NCI-H1930 (cell line): ENCODE data around the gene CFAP45.

Experiments
- DNase-seq, 2 experiments: peaks; one replicate each; lab custom pipeline; 2025; lab: John Stamatoyannopoulos, UW

CFAP45 gene

GRCh38 chr1:159877695-159878444 lies 22.1 kb downstream of the CFAP45 start:
- DNase-seq: no peak

GRCh38 chr1:159873530-159874143 lies 26.3 kb downstream of the CFAP45 start:
- DNase-seq: no peak

DNA sequence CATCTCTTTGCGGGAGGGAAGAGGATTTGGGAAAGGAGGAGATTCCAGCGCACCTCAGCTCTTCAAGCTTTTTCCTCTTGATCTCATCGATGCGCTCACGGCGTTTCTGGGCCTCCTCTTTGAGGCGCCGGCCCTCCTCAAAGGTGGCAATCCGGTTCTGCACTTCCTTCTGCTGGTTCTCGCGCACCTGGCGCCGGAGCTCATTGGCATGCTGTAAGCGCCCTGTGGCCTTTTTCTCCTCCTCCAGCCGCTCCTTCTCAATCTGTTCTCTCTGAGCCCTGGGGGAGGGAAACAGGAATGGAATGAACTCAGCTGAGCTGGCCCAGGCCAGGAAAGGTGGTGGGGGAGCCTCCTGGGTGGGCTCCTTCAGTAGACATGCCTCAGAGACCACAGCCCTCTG lies 27.1 kb downstream of the CFAP45 start:
- DNase-seq: no peak

GRCh38 chr1:159870704-159871103 lies 29.3 kb downstream of the CFAP45 start:
- no peak for DNase-seq

DNA sequence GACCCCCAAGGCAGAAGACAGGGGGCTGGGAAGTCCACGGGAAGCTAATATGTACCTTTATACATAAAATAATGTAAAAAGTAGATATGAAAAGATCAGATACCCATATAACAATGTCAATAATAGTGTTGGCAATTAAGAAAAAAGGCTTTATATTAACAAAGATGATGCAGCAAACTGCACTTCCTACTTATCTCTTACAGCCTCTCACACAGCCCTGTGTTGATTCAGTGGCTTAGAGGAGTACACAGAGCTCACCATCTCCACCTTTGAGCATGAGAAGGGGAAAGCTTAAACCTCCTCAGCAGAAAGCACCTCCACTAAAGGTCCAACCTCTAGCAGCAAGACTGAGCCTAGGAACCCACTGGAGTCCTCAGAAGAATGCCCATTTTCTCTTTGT lies 30.4 kb downstream of the CFAP45 start:
- DNase-seq: no peak

DNA sequence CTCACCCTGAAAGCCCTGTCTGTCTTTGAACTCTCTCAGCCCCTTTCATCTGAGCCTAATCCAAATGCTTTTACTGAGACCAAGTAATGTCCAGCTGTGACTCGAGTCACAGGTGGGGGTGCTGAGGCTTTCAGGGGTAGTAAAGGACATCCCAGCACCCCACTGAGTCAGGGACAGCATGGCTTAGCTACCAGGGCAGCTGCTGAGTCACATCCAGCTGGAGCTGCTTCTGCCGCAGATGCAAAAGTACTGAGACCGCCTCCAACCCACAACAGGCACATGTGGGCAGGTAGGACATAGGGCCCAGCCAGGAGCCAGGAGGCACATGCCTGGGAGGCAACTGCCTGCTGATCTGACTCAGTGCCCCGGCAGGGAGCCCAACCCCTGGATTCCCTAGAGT lies 30.8 kb downstream of the CFAP45 start:
- DNase-seq: no peak

DNA sequence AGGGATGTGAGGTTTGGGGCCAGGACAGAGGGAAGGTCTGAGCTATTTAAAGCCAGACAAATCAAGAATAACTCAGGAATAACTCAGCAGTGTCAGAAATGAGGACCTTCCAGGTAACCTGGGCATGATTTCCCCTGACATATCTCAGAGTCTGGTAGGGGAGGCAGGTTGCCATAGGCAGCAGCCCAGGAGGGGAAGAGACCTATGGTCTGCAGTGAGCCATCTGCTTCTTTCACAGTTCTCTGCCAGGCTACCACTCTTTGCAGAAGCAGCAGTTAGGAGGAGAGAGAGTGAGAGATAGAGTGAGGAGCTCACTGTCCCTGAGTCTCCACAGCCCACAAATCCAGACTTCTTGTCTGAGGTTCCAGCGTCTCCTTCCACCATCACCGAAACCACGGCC lies 31.2 kb downstream of the CFAP45 start:
- DNase-seq: no peak

DNA sequence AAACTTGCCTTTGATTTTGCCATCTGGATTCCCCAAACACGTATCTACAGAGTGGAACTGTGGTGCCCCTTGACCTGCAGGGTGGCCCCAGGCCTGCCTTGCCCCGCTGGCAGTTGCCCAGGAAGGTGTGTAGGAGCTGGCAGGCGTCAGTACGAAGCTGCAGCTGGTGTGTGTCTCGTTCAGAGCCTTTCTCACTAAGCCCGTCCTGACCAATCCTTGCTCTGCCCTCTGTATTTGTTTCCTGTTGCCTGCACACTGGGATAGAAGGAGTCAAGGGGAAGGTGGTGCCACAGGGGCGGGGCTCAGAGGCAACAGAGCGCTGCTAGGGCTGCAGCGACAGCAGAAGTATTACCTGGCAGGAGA lies 32.3 kb downstream of the CFAP45 start:
- DNase-seq: no peak

DNA sequence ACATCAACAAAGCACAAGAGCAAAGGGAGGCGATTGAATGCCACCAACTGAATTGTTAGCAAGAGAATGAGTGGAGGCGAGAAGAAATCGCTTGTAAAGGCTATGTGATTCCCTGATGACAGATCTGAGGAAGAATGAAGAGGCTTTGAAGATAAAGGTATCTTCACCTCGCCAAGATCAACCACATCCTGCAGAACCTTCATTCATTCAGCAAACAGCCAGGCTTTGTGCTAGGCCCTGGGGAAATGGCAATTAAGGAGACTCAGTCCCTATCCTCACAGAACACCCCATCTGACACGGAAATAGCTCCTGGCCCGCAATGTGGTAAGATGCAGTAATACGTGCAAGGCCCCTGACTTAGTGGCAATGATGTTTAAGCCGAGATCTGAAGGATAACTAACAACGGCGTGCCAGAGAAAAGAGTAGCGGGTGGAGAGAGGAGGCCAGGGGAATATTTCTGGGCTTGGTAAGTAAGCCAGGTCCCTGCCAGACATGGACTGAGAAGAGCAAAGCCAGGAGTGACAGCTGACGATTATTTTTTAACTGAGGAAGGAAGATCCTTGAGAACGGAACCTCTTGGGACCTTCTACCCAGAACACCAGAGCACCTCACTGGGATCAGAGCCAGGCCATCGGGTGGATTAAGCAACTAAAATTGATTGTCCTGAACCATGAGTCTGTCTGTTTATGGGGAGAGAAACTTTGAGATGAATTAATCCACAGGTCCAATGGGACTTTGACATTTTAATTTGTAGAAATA lies 32.9 kb downstream of the CFAP45 start:
- DNase-seq: no peak

GRCh38 chr1:159866066-159866465 lies 33.9 kb downstream of the CFAP45 start:
- DNase-seq: no peak

DNA sequence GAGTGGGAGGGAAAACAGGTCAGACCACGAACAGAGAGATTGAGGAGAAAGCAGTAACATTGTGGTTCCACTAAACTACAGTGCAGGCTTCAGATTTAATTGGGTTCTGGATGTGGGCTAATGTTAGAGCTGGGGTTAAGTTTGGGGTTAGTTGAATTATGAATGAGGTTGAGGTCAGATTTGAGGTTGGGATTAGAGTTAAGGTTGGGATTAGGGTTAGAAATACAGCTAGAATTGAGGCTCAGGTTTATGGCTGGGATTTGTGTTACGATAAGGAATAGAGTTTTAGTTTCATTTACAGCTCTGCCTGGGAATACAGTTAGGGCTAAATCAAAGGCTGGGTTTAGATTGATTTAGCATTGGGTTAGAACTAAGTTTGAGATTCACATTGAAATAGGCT lies 35.7 kb downstream of the CFAP45 start:
- DNase-seq: no peak

- no peak for DNase-seq
Measured at GRCh38 chr1:159862557-159862956, 37.4 kb downstream of the CFAP45 start, which contains the start of gene VSIG8. Gene VSIG8, minus strand, starts transcription at chr1:159862657. Its CDS starts 136 bp downstream, at chr1:159862521.

DNA sequence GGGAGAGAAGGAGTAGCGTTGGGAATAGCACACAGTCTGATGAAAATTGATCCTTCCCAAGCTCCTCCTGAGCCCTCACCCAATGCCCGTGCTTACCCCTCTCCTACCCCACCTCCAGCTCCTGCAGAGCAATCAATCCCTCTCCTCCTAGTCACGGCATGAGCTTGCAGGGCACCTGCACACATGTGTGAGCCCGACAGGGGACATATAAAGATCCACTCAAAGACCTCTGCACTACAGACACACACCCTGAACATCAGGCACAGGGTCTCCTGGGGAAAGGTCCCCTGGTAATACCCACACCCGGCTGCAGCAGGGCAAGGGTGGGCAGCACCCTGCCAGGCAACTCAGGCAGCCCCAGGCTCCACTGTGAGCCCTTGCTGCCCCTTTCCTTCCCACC lies 37.9 kb downstream of the CFAP45 start:
- DNase-seq: no peak

- DNase-seq: no peak
Measured at GRCh38 chr1:159861218-159861617, 38.7 kb downstream of the CFAP45 start.

DNA sequence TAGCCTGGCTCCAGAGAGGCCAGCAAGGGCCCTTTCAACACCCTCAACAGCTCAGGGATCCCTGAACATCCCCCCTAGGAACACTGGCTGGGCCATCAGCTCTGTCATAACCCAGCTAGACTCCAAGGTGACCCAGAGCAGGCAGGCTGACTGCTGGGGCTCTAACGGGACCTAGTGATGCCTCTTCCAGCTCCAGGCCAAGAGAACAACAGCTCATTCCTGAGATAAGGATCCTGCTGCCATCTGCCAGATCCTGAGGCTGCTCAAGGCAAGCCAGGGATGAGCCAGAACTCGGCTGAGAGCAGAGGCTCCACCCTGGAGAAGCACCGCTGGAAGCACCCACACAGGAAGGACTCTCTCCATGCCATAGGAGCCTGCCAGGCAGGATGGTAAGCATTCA lies 39.5 kb downstream of the CFAP45 start:
- no peak for DNase-seq

DNA sequence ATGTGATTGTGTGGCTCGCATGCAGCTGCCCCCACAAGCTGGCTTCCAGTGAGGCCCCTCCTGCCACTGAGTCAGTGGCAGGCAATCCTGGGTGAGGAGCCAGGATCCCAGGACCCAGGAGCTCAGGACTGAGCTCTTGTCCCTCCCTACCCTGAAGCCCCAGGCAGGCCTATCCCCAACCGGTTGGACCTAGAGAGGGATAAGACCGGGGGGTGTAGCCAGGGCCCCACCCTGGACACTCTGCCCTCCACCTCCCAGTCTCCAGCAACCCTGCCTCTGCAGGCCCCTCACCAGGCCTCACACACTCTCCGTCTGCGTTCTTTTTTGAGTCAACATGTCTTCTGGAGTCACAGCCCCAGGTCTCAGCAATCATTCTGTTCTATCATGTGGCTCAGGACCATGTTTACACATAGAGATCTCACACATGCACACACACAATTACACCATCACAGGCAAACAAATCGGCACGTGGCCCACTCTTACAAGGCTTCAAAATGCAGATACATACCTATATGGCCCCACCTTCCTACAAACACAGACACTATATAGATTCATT lies 40.1 kb downstream of the CFAP45 start:
- DNase-seq: no peak

- no peak for DNase-seq
Measured at GRCh38 chr1:159857889-159858288, 42.1 kb downstream of the CFAP45 start.

- DNase-seq: no peak
Measured at GRCh38 chr1:159856576-159856975, 43.4 kb downstream of the CFAP45 start.

DNA sequence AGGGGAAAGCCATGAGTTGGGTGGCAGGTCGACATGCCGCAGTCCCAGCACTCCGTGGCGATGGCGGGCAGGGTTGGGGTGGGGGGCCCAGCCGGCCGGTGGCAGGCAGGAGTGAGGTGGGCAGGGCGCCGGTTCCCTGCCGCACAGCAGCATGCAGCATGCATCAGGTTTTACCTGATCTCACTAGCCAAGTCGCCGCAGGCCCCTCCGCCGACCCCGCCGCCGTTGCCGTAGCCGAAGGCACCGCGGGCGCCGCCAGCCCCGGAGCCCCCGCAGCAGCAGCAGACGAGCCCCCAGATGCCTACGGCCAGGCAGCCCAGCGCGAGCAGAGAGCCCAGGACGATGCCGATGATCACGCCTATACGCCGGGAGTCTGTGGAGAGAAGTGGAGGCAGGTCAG lies 44.3 kb downstream of the CFAP45 start:
- DNase-seq: no peak

DNA sequence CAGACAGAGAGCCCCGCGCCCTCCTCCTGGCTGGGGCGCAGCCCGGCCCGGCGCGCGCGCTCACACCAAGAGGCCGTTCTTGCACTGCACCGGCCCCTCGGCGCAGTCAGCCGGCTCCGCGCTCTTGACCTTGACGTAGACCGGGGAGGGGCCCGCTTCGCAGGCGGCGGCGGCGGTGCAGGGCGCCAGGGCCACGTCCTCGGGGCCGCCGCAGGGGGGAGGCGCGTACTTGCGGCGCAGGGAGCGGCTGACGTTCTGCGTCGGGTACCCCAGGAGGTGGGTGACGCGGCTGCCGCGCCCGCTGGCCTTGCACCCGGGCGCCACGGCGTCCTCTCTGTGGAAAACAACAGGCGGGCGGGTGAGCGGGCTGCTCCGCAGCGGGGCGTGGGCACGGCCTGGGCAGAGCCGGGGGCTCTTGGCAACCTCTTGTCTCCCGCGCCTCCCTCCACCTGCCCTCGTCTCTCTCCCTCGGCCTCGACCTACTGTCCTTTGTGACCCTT lies 45.2 kb downstream of the CFAP45 start:
- peak; percentile 56 to 71 for DNase-seq

DNA sequence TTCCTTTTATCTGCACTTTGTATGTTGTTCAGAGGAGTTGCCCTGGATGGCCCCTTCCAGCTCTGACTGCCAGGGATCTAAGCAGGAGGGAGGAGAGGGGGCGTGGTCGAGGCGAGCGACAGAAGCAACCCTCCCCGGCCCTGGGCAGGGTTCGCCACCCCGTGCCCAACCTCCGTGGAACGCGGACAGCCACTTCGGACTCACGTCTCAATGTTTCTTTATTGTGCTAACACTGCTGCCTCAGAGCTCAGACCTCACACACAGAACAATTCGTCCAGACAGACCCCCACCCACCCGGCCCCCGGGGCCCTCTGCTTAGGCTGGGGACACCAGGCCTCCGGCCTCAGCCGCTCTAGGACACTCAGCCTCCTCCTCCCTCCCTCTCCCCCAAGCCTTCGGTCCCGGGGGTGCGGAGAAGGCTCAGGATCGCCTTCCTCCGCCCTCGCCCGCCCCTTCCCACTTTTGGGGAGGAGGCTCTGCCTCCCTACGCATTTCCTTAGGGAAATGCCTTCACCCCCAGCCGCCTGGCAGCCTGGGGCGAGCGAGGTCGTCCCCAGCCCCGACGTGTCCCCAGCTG lies 45.8 kb downstream of the CFAP45 start:
- peak in 1 of 2 experiments; percentile 21 for DNase-seq

DNA sequence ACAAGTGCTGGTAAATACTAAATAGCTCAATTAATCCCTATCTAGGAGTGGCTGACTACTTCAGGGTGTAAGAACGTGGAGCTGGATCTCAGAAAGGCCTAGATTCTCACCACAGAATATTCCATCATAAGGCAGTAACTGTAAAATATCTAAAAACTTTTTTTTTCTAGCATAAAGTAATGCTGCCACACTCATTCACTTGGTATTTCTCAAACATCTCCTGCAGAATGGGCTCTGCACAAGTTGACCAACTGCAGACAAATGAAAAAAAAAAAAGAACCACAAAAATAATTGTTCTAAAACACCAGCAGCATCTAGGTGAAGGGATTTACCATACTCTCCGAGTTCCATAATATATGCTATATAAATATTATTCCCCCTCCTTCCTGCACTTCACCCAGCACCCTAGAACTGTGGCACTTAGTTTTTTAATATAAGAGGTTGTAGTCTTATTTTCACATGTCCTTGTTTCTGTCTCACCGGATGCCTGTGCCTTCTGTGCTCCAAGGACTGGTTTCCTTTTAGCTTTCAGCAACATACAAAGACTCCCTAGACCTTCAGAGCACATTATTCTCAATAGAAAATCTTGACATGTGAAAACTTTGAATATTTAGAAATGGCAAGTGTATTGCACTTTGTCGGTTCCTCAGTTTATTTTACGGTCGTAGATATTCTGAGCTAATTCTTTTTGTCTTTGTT lies 46.4 kb downstream of the CFAP45 start:
- no peak for DNase-seq
